ENCODE data around the gene TAF8.

DNA sequence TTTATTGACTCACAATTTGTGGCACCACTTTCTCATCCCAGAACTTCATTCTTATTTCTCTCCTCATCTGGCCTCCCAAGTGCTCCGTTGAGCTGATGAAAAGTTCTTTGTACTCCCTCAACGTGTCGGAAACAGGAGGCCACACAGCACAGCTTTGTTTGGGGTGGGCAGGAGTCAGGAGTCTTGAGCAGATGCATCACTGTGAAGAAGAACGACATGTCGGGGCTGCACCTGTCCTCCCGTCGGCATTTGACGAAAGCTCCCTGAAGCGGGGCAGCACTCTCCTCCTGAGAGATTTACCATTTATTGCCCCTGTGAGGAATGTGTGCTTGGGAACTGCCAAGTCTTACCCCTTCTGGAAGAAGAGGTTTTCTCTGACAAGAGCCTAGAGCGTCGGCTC, 28.1 kb downstream of the TAF8 start:
- TF ChIP-seq, protein P1, sequence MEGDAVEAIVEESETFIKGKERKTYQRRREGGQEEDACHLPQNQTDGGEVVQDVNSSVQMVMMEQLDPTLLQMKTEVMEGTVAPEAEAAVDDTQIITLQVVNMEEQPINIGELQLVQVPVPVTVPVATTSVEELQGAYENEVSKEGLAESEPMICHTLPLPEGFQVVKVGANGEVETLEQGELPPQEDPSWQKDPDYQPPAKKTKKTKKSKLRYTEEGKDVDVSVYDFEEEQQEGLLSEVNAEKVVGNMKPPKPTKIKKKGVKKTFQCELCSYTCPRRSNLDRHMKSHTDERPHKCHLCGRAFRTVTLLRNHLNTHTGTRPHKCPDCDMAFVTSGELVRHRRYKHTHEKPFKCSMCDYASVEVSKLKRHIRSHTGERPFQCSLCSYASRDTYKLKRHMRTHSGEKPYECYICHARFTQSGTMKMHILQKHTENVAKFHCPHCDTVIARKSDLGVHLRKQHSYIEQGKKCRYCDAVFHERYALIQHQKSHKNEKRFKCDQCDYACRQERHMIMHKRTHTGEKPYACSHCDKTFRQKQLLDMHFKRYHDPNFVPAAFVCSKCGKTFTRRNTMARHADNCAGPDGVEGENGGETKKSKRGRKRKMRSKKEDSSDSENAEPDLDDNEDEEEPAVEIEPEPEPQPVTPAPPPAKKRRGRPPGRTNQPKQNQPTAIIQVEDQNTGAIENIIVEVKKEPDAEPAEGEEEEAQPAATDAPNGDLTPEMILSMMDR (IDR thresholded peaks at IDR 0.05), result no peak
- no peak for TF ChIP-seq POLR2A (IDR thresholded peaks at IDR 0.05)

All from lower leg skin (tissue), 3 donors.